HG02870 (cell line): ENCODE data around the gene IMPA2.
"Not testable (repeated sequence)": the region's sequence is repeated elsewhere in the genome, so short reads cannot be mapped to it uniquely, and the experiment has no call there.

Experiments used
- ATAC-seq: cut with Tn5 transposase; IDR thresholded peaks from one replicate; pipeline ENCODE4 v1.9.1; 2021; ENCODE audit warnings: mild to moderate bottlenecking, moderate library complexity; ENCODE audit not compliant: unreplicated experiment

IMPA2 gene

GRCh38 chr18:12067671-12068070 lies 86.4 kb downstream of the IMPA2 start:
- ATAC-seq: no peak

- ATAC-seq: not testable (repeated sequence)
These were observed 87.1 kb downstream of the IMPA2 start for GRCh38 chr18:12068316-12068949.

- ATAC-seq: no peak
These were observed 87.6 kb downstream of the IMPA2 start for GRCh38 chr18:12068950-12069320.

- ATAC-seq: not testable (repeated sequence)
These were observed 89.8 kb downstream of the IMPA2 start for GRCh38 chr18:12071066-12071465.

GRCh38 chr18:12072996-12073395 lies 91.7 kb downstream of the IMPA2 start:
- ATAC-seq: no peak

- no peak for ATAC-seq
These were observed 93.4 kb downstream of the IMPA2 start for GRCh38 chr18:12074736-12075135.

- ATAC-seq: no peak
These were observed 95.3 kb downstream of the IMPA2 start for GRCh38 chr18:12076424-12077140.

- ATAC-seq: not testable (repeated sequence)
These were observed 96.7 kb downstream of the IMPA2 start for GRCh38 chr18:12077994-12078393.

- no peak for ATAC-seq
These were observed 98.4 kb downstream of the IMPA2 start for GRCh38 chr18:12079491-12080237.
